ENCODE data around the gene HOXA4.

DNA sequence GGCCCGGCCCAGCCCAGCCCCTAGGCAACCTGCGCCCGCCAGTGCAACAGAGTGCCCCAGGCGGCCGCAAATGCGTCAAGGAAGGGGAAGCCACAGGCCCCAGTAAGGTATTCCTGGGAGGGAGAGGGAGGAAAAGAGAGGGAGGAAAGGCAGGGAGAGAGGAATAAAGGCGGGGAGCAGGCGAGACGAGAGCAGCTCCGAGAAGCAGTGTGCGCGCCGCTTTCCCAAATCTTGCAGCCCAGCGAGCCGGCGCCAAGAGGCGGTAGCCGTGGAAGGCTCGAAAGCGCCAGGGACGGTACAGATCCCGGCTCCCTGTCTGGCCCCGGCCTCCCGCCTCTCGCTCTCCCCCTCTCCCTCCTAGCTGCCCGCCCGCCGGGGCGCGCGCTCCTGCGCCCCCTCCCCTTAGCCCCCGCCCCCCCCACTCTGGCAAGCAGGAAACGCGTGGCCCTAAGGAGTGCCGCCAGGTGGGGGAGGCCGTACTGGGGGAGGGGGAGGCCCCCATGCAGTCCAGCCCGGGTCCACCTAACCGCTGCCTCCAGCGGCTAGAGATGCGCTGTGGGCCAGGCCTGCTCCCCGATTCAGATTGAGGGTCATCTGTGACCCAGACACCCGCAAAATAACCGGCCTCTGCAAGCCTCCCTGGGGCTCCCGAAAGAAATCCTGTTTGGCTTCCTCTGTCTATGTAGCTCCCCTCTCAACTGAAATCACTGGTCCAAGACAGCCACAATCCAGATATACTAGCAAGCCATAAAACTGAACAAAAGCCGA, 39.3 kb upstream of the HOXA4 start:
- TF ChIP-seq, protein P1, sequence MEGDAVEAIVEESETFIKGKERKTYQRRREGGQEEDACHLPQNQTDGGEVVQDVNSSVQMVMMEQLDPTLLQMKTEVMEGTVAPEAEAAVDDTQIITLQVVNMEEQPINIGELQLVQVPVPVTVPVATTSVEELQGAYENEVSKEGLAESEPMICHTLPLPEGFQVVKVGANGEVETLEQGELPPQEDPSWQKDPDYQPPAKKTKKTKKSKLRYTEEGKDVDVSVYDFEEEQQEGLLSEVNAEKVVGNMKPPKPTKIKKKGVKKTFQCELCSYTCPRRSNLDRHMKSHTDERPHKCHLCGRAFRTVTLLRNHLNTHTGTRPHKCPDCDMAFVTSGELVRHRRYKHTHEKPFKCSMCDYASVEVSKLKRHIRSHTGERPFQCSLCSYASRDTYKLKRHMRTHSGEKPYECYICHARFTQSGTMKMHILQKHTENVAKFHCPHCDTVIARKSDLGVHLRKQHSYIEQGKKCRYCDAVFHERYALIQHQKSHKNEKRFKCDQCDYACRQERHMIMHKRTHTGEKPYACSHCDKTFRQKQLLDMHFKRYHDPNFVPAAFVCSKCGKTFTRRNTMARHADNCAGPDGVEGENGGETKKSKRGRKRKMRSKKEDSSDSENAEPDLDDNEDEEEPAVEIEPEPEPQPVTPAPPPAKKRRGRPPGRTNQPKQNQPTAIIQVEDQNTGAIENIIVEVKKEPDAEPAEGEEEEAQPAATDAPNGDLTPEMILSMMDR (IDR thresholded peaks at IDR 0.05; ENCODE audit: insufficient read depth, low read length) = no peak
- TF ChIP-seq POLR2AphosphoS5 (IDR thresholded peaks at IDR 0.05; ENCODE audit: low read depth) (no peak), GABPA (IDR thresholded peaks at IDR 0.05; ENCODE audit: low read depth) (no peak)
- TF ChIP-seq, protein P2, sequence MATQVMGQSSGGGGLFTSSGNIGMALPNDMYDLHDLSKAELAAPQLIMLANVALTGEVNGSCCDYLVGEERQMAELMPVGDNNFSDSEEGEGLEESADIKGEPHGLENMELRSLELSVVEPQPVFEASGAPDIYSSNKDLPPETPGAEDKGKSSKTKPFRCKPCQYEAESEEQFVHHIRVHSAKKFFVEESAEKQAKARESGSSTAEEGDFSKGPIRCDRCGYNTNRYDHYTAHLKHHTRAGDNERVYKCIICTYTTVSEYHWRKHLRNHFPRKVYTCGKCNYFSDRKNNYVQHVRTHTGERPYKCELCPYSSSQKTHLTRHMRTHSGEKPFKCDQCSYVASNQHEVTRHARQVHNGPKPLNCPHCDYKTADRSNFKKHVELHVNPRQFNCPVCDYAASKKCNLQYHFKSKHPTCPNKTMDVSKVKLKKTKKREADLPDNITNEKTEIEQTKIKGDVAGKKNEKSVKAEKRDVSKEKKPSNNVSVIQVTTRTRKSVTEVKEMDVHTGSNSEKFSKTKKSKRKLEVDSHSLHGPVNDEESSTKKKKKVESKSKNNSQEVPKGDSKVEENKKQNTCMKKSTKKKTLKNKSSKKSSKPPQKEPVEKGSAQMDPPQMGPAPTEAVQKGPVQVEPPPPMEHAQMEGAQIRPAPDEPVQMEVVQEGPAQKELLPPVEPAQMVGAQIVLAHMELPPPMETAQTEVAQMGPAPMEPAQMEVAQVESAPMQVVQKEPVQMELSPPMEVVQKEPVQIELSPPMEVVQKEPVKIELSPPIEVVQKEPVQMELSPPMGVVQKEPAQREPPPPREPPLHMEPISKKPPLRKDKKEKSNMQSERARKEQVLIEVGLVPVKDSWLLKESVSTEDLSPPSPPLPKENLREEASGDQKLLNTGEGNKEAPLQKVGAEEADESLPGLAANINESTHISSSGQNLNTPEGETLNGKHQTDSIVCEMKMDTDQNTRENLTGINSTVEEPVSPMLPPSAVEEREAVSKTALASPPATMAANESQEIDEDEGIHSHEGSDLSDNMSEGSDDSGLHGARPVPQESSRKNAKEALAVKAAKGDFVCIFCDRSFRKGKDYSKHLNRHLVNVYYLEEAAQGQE (IDR thresholded peaks at IDR 0.05; ENCODE audit: insufficient replicate concordance, low read depth) = no peak

Measured in HL-60 (cell line).